Measurements from ENCODE around the gene STUM.

Gene STUM

DNA sequence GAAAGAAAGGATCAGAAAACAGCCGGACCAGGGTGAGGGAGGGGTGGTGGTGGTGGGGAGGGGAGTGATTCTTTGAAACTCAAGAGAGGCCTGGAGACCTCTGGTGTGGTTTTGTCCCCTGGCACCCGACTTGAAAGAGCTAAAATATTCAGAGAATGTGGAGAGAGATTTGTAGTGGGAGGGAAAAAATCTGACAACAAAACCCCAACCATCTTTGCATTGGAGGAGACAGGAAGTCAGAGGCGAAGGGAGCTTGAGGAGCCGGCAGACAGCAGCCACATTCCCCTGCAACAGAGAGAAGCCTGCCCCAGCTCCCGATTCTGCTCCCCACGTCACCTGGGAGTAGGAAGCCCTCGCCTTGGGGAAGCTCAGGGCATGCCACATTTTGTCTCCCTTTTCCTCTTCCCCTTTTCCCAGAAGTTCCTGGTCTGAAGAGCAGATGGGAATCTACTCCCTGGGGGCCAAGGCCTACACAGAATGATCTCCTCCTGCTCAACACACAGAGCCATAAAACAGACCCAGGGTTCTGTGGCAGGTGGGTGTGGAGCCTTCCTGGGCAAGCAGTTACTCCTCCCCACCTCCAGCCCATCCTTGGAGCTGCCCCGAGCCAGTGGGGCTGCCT is 105.6 kb downstream of the STUM start:
- no peak for DNase-seq (ENCODE audit: low read depth)

DNA sequence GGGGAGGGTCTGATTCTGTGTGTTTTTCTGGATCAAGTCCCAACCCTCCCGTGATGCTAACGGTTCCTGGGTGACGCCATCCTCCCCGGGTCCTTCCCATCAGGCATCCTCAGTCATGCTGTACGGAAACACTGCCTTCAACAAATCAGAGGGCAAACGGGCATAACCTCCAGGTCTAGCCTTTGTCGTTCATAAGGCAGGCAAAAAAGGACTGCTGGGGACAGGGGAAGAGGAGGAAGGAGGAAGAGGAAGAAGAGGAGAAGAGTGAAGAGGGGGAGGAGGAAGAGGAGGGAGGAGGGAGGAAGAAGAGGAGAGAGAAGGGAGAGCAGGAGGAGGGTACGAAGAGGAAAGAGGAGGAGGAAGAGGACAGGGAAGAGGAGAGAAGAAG is 106.1 kb downstream of the STUM start:
- DNase-seq (ENCODE audit: low read depth) = no peak

DNA sequence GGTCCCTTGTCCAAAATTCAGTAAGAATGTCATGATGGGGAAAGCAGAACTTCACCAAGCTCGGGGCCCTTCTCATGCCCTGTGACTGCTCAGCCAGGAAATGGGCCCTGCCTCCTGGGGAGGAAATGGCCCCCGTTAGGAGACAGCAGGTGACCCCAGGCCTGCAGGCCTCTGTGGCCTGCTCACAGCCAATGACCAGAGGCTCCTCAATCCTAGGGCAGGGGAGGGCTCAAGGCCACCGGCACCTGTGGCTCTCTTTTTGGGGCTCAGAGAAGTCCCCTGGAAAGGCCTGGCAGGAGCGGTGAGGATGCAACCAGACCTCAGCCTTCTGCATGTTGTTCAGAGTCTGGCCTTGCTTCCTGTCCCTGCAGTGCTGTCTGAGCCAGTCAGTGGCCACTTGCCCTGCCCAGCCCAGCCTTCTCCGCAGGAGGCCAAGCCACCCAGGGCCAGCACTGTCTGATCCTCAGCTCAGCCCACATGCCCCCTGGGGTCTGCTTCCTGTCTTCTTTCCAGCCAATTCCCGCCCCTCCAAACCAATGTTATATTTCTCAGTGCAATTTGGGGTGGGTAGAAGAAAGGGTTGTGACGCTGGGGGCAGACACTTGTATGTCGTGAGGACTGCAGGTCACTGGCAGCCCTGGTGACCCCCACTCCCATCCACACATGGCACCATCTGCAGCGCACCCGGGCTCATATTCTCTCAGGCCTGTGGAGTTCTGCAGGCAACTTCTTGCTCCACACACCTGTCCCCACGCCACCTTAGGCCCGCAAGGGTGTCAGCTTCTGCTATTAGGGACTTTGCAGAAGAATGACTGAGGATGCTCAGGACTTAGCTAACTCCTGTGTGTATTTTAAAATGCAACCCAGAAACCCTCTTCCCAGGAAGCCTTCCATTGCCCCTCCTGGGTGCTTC is 106.9 kb downstream of the STUM start:
- DNase-seq (ENCODE audit: low read depth) = no peak

DNA sequence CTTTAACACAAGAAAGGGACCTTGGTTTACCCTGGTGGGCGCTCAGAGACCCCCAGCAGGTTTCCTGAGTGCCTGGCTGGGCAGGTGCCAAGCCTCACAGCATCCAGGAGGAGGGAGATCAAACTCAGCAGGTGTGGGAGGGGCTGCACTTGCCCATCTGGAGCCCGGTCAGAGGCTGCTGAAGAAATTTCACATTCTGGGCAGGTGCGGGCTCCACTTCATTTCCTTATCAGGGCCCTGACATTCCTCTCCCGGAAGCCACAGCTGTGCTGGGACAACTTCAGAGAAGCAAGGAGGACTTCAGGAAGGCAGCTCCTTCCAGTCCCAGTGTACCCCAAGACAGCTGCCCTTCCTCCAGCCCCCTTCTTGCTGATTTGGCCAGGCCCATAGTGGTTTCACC is 107.6 kb downstream of the STUM start:
- no peak for DNase-seq (ENCODE audit: low read depth)

DNA sequence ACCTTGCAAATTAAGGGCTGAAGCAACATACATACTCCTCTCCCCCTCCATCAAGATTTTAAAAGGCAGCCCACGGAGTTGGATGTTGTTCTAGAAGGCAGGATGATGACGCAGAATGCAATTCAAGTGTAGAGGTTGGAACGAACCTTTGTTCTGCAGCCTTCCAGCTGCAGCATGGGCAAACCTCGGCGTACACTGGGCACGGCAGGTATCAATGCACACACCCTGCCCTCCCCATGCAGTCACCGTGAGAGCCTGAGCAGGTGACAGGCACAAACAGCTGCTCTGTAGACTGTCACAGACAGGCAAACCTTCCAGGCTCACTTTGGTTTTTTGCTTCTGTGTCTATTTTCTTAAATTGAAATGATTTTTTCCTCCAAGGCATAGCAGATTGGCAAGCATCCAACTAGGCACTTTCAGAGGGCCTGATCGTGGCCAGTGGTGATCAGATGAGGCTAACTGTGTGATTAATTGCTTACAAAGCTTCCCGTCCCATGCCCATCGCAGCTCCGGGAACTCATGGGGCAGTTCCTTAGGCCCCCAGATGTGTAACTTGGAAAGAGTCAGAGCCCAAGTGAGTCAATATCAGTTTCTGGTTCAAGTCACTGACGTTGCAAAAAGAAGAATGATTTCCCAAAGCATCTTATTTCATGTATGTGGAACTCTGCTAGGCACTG is 108.2 kb downstream of the STUM start:
- DNase-seq (ENCODE audit: low read depth) = no peak

DNA sequence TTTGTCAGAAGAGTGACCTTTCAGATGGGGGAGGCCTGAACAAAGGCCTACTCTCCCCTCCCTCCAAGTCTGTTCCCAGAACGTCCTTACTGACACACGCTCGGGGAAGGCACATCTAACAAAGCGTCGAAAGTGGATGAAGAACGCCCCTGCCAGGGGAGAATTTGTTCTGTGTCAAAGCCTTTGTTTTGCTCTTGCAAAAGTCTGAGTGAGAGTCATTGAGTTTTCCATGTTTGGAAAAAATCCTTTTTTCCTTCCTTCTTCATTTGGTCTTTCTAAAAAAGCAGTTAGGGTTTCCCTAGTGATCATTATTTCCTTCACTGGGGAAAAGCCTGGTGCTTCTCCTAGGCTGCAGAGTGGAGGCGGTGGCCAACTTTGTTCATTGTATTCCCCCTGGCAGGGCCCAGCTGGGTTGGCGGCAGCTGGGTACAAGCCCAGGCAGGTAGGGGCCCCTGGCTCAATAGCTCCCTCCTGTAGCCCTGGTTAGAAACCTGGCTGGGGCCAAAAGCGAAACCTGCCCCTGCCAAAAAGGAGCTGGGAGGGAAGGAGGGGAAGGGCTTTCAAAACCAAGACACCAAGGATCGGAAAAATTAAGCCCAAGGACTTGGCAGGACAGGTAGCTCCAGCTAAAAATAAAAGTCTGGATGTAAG is 109.5 kb downstream of the STUM start:
- no peak for DNase-seq (ENCODE audit: low read depth)

DNA sequence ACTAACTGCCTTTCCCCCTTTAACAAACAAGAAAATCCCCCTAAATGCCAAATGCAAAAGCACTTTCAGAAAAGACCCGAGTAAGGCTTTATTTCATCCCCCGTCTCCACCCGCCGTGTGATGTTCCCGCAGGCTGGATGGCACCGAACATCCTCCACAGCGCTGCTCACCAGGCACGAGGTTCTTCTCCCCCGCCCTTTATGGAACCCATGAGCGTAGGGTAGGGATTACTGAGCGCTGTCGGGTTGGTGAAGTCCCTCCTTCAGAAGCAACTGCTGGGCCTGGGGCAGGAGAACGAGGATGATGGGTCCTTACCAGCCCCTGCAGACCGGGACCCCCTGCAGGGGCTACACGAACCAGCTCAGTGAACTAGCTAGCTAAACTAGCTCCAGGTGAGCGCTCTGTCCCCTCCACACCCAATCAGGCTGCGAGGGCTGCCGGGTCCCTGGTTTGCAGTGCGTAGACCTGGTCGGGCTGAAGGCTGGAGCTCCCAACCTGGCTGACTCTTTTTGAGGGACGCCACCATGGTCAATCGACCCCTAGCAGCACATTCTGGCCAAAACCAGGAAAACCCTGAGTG is 110.1 kb downstream of the STUM start:
- DNase-seq (ENCODE audit: low read depth) = no peak

Measured in stimulated activated CD4-positive, alpha-beta T cell treated with anti-CD3 and anti-CD28 coated beads, Interleukin-2, amount 100 ng/mL, for 4 hours (primary cell).